GM19240 (cell line): ENCODE measurements around the gene CFAP54.
A peak's percentile ranks its signal among the peaks of the same experiment; 100 is the strongest.
"Not testable (repeated sequence)": the region's sequence is repeated elsewhere in the genome, so short reads cannot be mapped to it uniquely, and the experiment has no call there.

ENCODE experiments used
- DNase-seq: peaks from one replicate; pipeline ENCODE4 v3.0.0; 2011; ENCODE audit warnings: low spot score; ENCODE audit not compliant: insufficient read length

CFAP54 gene

DNA sequence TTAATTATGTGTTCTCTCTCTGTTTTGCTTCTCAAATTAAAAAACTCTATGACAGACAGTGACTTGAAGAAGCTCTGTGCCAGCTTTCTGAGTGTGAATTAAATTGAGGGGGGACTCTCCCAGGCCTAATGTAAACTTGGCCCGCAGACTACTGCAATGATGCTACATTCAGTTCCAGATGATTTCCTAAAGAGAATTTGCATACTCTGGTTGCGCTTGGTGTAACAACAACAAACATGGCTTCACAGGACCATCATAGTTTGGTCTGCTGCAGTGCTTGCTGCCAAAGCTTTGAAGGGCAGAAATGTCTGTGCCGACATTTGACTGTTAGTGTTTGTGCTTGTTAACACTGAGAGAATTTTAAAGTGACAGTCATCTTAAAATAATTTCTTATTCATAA is 25.0 kb downstream of the CFAP54 start:
- DNase-seq = no peak

DNA sequence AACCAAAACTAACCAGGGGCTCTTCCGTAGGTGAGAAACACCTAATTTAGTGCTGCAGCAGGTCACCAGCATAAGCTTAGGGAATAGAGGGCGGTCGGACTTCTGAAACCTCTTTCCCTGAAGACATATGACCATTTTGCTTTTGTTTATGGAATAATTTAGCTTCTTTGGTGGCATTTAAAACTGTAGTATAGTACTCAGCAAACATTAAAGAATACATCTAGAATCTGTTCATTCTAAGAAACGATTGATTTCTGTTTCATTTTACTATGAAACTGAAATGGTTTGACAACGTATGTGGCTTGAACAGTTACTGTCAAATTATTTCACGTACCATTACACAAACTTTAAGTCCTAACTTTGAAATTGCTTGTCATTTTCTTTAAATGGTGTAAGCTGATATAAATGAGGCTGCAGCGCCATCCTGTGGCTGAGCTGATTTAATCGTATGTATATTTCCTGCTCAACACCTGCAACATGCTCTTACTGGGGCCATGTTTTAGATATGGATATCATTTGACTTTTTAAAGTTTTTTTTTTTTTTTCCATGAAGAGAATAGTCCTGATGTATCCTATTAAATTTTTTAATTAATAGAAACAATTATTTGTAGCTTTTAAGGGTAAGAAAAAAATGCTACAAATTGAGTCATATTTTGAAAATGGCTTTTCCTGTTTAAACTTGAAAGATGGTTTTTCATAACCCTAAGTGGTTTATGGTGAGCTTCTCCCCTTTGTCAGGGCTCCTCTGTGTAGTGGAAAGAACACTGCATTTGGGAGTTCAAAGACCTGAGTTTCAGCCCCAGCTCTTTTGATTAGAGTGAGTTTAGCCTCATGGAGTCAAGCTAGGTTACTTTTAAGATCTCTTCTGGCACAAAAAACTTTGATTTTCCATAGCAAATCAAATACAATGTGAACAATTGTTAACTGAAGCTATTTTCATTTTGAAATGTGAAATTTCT is 27.4 kb downstream of the CFAP54 start:
- peak; percentile 21 for DNase-seq

GRCh38 chr12:96520767-96521166 is 31.4 kb downstream of the CFAP54 start:
- no peak for DNase-seq

GRCh38 chr12:96521895-96522682 is 32.7 kb downstream of the CFAP54 start:
- DNase-seq = no peak

DNA sequence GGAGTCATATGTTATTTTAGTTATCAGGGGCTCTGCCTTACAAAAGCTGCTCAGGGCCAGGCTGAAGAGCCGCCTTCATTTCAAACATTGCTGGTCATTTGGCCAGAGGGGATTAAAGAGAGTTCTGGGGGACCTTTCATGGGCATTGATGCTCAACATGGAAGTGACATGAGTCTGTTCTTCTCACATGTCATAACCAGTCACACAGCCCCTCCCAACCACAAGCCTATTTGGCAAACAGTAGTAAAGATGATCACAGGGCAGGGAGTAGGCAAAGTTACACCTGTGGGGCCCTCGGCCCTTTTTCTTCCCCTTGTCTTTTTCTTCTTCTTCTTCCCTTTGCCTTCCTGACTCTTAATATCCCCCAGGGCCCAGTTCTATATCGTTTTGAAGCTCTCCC is 33.3 kb downstream of the CFAP54 start:
- DNase-seq = no peak

GRCh38 chr12:96526110-96526509 is 36.7 kb downstream of the CFAP54 start:
- DNase-seq = no peak

GRCh38 chr12:96529912-96530311 is 40.5 kb downstream of the CFAP54 start:
- DNase-seq = no peak

DNA sequence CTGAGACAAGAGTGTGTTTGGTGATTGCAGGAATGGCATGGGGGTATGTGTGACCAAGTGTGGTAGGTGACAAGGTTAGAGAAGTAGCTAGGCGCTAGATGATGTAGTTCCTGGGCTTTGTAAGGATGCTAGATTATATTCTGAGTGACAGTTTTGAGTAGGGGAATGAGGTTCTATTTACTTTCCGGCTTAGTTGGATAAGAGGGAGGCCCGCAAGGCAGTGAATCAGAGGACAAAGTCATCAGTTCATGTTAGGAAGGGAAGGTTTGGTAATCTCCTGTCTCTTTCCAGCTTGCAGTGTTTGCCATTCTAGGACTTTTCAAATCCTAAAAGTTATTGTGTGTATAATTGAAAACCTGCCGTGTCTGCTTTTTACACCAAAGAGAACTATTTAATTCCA is 45.0 kb downstream of the CFAP54 start:
- no peak for DNase-seq

GRCh38 chr12:96548384-96548783 is 59.0 kb downstream of the CFAP54 start:
- DNase-seq = no peak

GRCh38 chr12:96549341-96549740 is 60.0 kb downstream of the CFAP54 start:
- DNase-seq = no peak

- DNase-seq = no peak
Measured at GRCh38 chr12:96570579-96570978, 81.2 kb downstream of the CFAP54 start.

- DNase-seq = peak; percentile 11
Measured at GRCh38 chr12:96571101-96571862, 81.9 kb downstream of the CFAP54 start.

GRCh38 chr12:96578526-96579125 is 89.2 kb downstream of the CFAP54 start:
- DNase-seq = peak; percentile 18

GRCh38 chr12:96585977-96586376 is 96.6 kb downstream of the CFAP54 start:
- DNase-seq = no peak

GRCh38 chr12:96587691-96588090 is 98.3 kb downstream of the CFAP54 start:
- DNase-seq = no peak

- DNase-seq = no peak
Measured at GRCh38 chr12:96590970-96591369, 101.6 kb downstream of the CFAP54 start.

DNA sequence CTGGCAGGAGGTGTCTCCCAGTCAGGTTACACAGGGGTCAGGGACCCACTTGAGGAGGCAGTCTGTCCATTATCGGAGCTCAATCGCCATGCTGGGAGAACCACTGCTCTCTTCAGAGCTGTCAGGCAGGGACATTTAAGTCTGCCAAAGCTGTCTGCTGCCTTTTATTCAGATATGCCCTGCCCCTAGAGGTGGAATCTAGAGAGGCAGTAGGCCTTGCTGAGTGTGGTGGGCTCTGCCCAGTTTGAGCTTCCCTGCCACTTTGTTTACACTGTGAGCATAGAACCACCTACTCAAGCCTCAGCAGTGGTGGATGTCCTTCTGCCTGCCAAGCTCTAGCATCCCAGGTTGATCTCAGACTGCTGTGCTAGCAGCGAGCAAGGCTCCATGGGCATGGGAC is 115.0 kb downstream of the CFAP54 start:
- not testable (repeated sequence) for DNase-seq

- no peak for DNase-seq
Measured at GRCh38 chr12:96605684-96606083, 116.3 kb downstream of the CFAP54 start.

DNA sequence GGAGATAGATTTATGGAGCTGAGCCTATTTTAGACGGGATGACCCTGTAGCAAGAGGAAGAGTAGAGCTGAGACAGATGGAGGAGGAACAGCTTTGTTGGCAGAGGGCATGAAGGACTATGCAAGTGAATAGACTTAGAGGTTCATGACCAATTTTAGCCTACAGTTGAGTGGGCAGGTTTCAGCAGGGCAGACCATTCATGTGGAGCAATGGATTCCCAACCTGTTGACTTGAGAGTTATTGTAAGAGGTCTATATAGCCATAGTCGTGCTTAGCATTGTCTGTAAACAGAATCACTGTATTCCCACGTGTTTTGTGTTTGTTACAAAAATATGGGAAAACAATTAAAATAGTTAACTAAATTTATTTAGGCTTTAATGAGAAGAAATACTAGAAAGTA is 116.8 kb downstream of the CFAP54 start:
- no peak for DNase-seq

GRCh38 chr12:96606644-96607043 is 117.3 kb downstream of the CFAP54 start:
- DNase-seq = no peak

- DNase-seq = no peak
Measured at GRCh38 chr12:96617178-96617577, 127.8 kb downstream of the CFAP54 start.
